Fibroblast of lung (primary cell): ENCODE results near the gene DAND5. TPM values are rescaled to one million over a fixed set of nuclear protein-coding genes. Genes with fewer than 3 reads are reported as not detected.

Experiments
- DNase-seq, 2 donors: peaks; one replicate each; pipeline versions ENCODE4 v3.0.0 to v3.0.0-alpha.2; 2010; ENCODE audit warnings: low read depth in 2 of 2
- H2AFZ ChIP-seq: 2 replicates; pipeline ENCODE4 v1.5.1; 2012; ENCODE audit warnings: low read length, control low read depth, inconsistent platforms
- H3K27ac ChIP-seq: 2 replicates; pipeline ENCODE4 v1.5.1; 2011; ENCODE audit warnings: low read length, control low read depth; ENCODE audit not compliant: insufficient read depth
- H3K27me3 ChIP-seq: 2 replicates; pipeline ENCODE4 v1.5.1; 2011; ENCODE audit warnings: mild to moderate bottlenecking, low read length; ENCODE audit not compliant: control insufficient read depth, insufficient read depth
- H3K36me3 ChIP-seq: 2 replicates; pipeline ENCODE4 v1.5.1; 2011; ENCODE audit warnings: low read length; ENCODE audit not compliant: control insufficient read depth, insufficient read depth
- H3K4me1 ChIP-seq: 2 replicates; pipeline ENCODE4 v1.5.1; 2011; ENCODE audit warnings: low read length; ENCODE audit not compliant: control insufficient read depth, insufficient read depth; ENCODE audit errors: extremely low read depth
- H3K4me2 ChIP-seq: 2 replicates; pipeline ENCODE4 v1.5.1; 2011; ENCODE audit warnings: low read length, control low read depth; ENCODE audit not compliant: insufficient read depth; ENCODE audit errors: extremely low read depth
- H3K4me3 ChIP-seq, 4 experiments: fragments of 200-600 bp in 1 of 4; sonication (generic) in 1 of 4; replicated peaks in 1 of 4; 2 replicates each; pipeline ENCODE4 v1.5.1; 2011 to 2016; ENCODE audit warnings: low read length in 4 of 4, low read depth in 3 of 4, mild to moderate bottlenecking in 3 of 4, control low read depth in 2 of 4, inconsistent platforms in 1 of 4, mixed read lengths in 1 of 4; ENCODE audit not compliant: insufficient read depth in 1 of 4; ENCODE audit errors: control extremely low read depth in 1 of 4
- H3K79me2 ChIP-seq: 2 replicates; pipeline ENCODE4 v1.5.1; 2012; ENCODE audit warnings: mild to moderate bottlenecking, low read length, inconsistent platforms; ENCODE audit not compliant: control insufficient read depth, insufficient read depth
- H3K9ac ChIP-seq: 2 replicates; pipeline ENCODE4 v1.5.1; 2011; ENCODE audit warnings: mild to moderate bottlenecking, low read length, control low read depth; ENCODE audit not compliant: insufficient read depth
- H3K9me3 ChIP-seq: 2 replicates; pipeline ENCODE4 v1.5.1; 2012; ENCODE audit warnings: low read depth, low read length; ENCODE audit not compliant: control insufficient read depth, insufficient read depth
- H4K20me1 ChIP-seq: 2 replicates; pipeline ENCODE4 v1.5.1; 2011; ENCODE audit warnings: low read length; ENCODE audit not compliant: control insufficient read depth, insufficient read depth; ENCODE audit errors: extremely low read depth
- EZH2 ChIP-seq: IDR thresholded peaks from 2 replicates; pipeline ENCODE4 v1.5.1; 2012; ENCODE audit warnings: low read length, control low read depth, mild to moderate bottlenecking; ENCODE audit errors: missing control alignments
- polyA plus RNA-seq, 2 donors: library from polyadenylated mRNA; depleted of rRNA in 1 of 2; stranded (reverse) in 1 of 2; unstranded in 1 of 2; fragments of >200 nt; gene quantifications; 2 replicates each; pipeline ENCODE4 v1.2.1, GENCODE V29; 2011 to 2012; ENCODE audit warnings: missing spikeins in 1 of 2
- total RNA-seq: library from RNA; depleted of rRNA; stranded (reverse); fragments of >200 nt; gene quantifications from 2 replicates; pipeline ENCODE4 v1.2.1, GENCODE V29; 2014
- TF ChIP-seq, protein P1 (sequence below), 2 donors: IDR thresholded peaks in 1 of 2; conservative IDR thresholded peaks in 1 of 2; 1 replicate in 1 of 2; 2 replicates in 1 of 2; pipeline ENCODE4 v1.5.1; 2011 to 2012; ENCODE audit warnings: low read length in 2 of 2, control low read depth in 1 of 2, inconsistent platforms in 1 of 2, low read depth in 1 of 2, mild to moderate bottlenecking in 1 of 2

Gene DAND5
- total and polyA plus RNA-seq, 2 donors (not counting 1 experiment from before 2014, with no cell fraction given): 0.03 TPM; not detected in 1

DNA sequence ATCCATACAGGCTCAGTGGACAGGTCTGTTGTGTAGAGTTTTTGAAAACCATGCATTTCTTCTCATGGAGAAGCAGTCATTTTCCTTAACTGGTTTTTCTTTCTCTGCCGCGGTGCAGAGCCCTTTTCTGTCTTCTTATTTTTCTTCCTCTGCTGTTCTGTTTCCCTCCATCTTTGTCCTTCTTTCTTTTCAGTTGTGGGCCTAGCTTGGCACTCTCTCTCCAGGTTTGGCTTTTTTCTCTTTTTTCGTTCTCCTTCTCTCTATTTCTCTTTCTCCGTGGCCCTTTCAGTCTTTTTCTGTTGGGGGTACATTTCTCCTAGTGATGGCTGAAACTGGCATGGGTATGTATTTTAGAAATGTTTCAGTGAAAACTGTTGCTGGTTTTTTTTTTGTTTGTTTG is 50.0 kb downstream of the DAND5 start:
- H3K27ac ChIP-seq: peak overlapping the region; percentile 86
- no peaks in the 10 kb centered on the region for H4K20me1 ChIP-seq

DNA sequence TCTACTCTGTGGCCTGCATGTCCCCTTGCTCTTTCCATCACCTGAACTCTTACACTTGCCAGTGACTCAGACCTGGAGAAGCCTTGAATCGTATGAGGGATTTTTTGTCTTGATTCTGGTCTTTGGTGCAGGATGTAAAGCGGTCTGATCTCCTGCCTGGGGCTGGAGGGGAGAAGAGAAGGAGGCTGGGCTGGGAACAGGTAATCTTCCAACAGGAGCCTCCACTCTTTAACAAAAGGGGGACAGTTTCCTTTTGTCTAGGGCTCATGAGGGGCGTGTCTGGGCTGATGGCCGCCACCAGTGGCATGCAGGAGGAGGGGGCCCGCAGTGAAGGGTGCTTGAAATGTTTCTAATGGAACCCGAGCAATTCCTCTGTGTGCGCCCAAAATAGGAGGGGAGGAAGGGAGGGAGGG is 50.6 kb downstream of the DAND5 start:
- Histone ChIP-seq H3K79me2 (peaks cover 82% of the 10 kb centered on the region), H3K27ac (peak overlapping the region; percentile 34)

More for the DNA sequence above, 50.0 kb downstream of the DAND5 start:
- peak overlapping the region; percentile 91 for H3K4me2 ChIP-seq
- no peaks in the 10 kb centered on the region for H3K36me3 ChIP-seq
- no peak overlapping the region for H2AFZ ChIP-seq
- no peaks in the 10 kb centered on the region for H3K27me3 ChIP-seq
- H3K4me3 ChIP-seq: peak overlapping the region in 1 of 4 experiments; percentile 53
- peaks cover 82% of the 10 kb centered on the region for H3K79me2 ChIP-seq
- H3K9me3 ChIP-seq: no peaks in the 10 kb centered on the region
- DNase-seq: no peak
- TF ChIP-seq EZH2: no peak
- TF ChIP-seq, protein P1, sequence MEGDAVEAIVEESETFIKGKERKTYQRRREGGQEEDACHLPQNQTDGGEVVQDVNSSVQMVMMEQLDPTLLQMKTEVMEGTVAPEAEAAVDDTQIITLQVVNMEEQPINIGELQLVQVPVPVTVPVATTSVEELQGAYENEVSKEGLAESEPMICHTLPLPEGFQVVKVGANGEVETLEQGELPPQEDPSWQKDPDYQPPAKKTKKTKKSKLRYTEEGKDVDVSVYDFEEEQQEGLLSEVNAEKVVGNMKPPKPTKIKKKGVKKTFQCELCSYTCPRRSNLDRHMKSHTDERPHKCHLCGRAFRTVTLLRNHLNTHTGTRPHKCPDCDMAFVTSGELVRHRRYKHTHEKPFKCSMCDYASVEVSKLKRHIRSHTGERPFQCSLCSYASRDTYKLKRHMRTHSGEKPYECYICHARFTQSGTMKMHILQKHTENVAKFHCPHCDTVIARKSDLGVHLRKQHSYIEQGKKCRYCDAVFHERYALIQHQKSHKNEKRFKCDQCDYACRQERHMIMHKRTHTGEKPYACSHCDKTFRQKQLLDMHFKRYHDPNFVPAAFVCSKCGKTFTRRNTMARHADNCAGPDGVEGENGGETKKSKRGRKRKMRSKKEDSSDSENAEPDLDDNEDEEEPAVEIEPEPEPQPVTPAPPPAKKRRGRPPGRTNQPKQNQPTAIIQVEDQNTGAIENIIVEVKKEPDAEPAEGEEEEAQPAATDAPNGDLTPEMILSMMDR (conservative IDR thresholded peaks at IDR 0.05 in 1 of 2, IDR thresholded peaks at IDR 0.05 in 1 of 2; ENCODE audit: low read depth in 1 of 2, low read length in 2 of 2): no peak
- H3K9ac ChIP-seq: peak overlapping the region; percentile 38
- H3K4me1 ChIP-seq: peaks cover 32% of the 10 kb centered on the region

DNA sequence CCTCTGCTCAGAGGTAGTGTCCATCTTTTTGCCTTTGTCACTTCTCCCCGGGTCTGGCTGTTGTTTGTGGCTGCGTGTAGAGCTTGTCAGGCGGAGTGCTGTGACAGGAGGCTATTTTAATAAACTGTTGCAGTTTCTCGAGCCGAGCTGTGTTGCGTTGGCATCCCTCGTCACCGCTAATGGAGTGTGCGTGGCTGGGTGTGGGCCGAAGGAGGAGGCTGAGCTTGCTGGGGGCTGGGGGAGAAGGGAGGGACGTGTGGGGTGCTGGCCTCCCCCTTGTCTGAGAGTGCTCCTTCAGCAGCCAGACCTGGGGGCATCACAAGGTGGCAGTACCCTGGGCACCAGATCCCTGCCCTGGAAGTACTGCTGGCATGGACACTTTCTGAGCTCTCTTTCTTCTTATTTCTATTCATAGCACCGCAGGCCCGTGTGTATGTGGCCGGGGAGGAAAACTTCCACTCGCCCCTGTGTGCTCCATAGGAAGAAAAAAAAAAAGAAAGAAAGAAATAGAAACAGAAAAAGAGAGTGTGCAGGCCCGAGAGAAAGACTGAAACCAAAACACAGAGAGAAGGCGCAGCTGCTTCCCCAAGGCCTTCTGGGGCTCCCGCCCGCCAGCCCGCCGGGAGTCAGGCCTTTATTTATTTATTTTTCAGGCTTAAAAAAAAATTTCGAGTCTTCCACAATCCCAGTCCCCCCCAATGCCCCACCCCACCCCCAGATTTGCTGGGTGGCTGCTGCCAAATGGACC is 52.9 kb downstream of the DAND5 start:
- Histone ChIP-seq H3K4me2 (peak overlapping the region; percentile 98), H3K79me2 (peaks cover 83% of the 10 kb centered on the region), H2AFZ (no peak overlapping the region), H4K20me1 (no peaks in the 10 kb centered on the region), H3K4me1 (peaks cover 25% of the 10 kb centered on the region), H3K9me3 (no peaks in the 10 kb centered on the region), H3K27me3 (no peaks in the 10 kb centered on the region), H3K9ac (peak overlapping the region; percentile 69), H3K4me3 (peak overlapping the region; percentile 48 to 87 (median 64)), H3K27ac (peak overlapping the region; percentile 96), H3K36me3 (no peaks in the 10 kb centered on the region)
- DNase-seq: peak; percentile 66 to 70
- TF ChIP-seq, protein P1 (conservative IDR thresholded peaks at IDR 0.05 in 1 of 2, IDR thresholded peaks at IDR 0.05 in 1 of 2; ENCODE audit: low read depth in 1 of 2, low read length in 2 of 2): no peak
- TF ChIP-seq EZH2: no peak

More for the DNA sequence above, 50.6 kb downstream of the DAND5 start:
- no peaks in the 10 kb centered on the region for H3K36me3 ChIP-seq
- peak overlapping the region; percentile 18 for H3K4me2 ChIP-seq
- H3K4me3 ChIP-seq: peak overlapping the region in 1 of 4 experiments; percentile 31
- H4K20me1 ChIP-seq: no peaks in the 10 kb centered on the region
- DNase-seq: peak in 1 of 2 donors; percentile 75
- no peaks in the 10 kb centered on the region for H3K9me3 ChIP-seq
- peaks cover 29% of the 10 kb centered on the region for H3K4me1 ChIP-seq
- no peak overlapping the region for H3K9ac ChIP-seq
- no peak for TF ChIP-seq EZH2
- TF ChIP-seq, protein P1 (conservative IDR thresholded peaks at IDR 0.05 in 1 of 2, IDR thresholded peaks at IDR 0.05 in 1 of 2; ENCODE audit: low read depth in 1 of 2, low read length in 2 of 2): no peak
- H2AFZ ChIP-seq: no peak overlapping the region
- no peaks in the 10 kb centered on the region for H3K27me3 ChIP-seq
